Esophagus muscularis mucosa (tissue), 4 donors: ENCODE measurements around the gene CNR2. TPM values are rescaled to one million over a fixed set of nuclear protein-coding genes. Genes with fewer than 3 reads are reported as not detected.

Experiments
- DNase-seq: peaks from one replicate; pipeline ENCODE4 v3.0.0-alpha.2; 2017; ENCODE audit errors: extremely low spot score
- H3K27ac ChIP-seq, 4 donors: fragments of 200-600 bp; sonication (generic); replicated peaks in 1 of 4; 1 replicate in 3 of 4; 2 replicates in 1 of 4; pipeline ENCODE4 v1.5.1; 2016 to 2019; ENCODE audit warnings: mild to moderate bottlenecking in 1 of 4
- H3K27me3 ChIP-seq, 4 donors: fragments of 200-600 bp; sonication (generic); one replicate each; pipeline versions ENCODE4 v1.5.1 to v1.6.0; 2016 to 2019
- H3K36me3 ChIP-seq, 4 donors: fragments of 200-600 bp; sonication (generic); one replicate each; pipeline ENCODE4 v1.5.1; 2016 to 2019
- H3K4me1 ChIP-seq, 4 donors: fragments of 200-600 bp; sonication (generic); one replicate each; pipeline ENCODE4 v1.5.1; 2016 to 2019
- H3K4me3 ChIP-seq, 4 donors: fragments of 200-600 bp; sonication (generic); 1 replicate in 2 of 4; 2 replicates in 2 of 4; pipeline ENCODE4 v1.5.1; 2016 to 2019; ENCODE audit warnings: mild to moderate bottlenecking in 4 of 4, moderate library complexity in 1 of 4
- H3K9me3 ChIP-seq, 4 donors: fragments of 200-600 bp; sonication (generic); 1 replicate in 3 of 4; 2 replicates in 1 of 4; pipeline ENCODE4 v1.5.1; 2016 to 2019
- EP300 ChIP-seq: sonication (generic); formaldehyde crosslinking; IDR thresholded peaks from one replicate; pipeline ENCODE4 v1.6.1; 2017; ENCODE audit warnings: antibody characterized with exemption
- POLR2A ChIP-seq: fragments of 450-650 bp; IDR thresholded peaks from one replicate; pipeline ENCODE4 v1.6.1; 2017; ENCODE audit warnings: antibody characterized with exemption, moderate library complexity, mild to moderate bottlenecking, low read depth
- POLR2AphosphoS5 ChIP-seq, 2 donors: sonication (generic); formaldehyde crosslinking; IDR thresholded peaks; one replicate each; pipeline ENCODE4 v1.6.1; 2017; ENCODE audit warnings: antibody characterized with exemption in 2 of 2
- WGBS: methylation state at CpG from one replicate; pipeline ENCODE4 v1.1.5; 2018; 5-methylcytosine and 5-hydroxymethylcytosine counted together
- intact Hi-C: fragments of 100-400 bp; cut with DNase I; formaldehyde crosslinking; loops from one replicate; pipeline ENCODE4 v1.15.1; 2023
- total RNA-seq, 4 donors: library from RNA; depleted of rRNA; stranded (reverse); fragments of >200 nt; gene quantifications; one replicate each; pipeline versions ENCODE4 v1.1.0 to v1.2.1, GENCODE V29; 2016
- TF ChIP-seq, protein P1 (sequence below), 3 experiments: fragments of 200-600 bp in 2 of 3; fragments of 450-650 bp in 1 of 3; sonication (generic) in 2 of 3; IDR thresholded peaks; one replicate each; pipeline ENCODE4 v1.5.1; 2017 to 2019; ENCODE audit warnings: antibody characterized with exemption in 3 of 3, mild to moderate bottlenecking in 2 of 3, moderate library complexity in 1 of 3

The CNR2 gene
- total RNA-seq, 4 donors from 2014 or later: 0.17 TPM; not detected in 3

DNA sequence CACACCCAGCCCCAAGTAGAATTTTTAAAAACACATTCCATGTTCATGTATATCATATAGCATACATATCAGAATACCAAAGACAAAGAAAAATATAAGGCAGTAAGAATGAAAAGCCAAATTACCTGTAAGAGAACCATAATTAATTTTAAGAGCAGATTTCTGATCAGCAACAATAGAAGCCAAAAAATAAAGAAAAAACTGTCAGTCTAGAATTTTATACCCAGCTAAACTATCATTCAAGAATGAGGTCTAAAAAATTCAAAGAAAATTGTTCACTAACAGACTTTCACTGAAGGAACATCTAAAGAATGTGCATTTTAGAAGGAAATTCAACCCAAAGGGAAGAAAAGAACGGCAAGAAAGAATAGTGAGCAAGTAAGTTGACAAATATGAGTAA, 34.5 kb downstream of the CNR2 start:
- intact Hi-C loops: no loop called here
- Histone ChIP-seq H3K27me3 (peaks cover 0 to 21% (median 0%) of the 10 kb centered on the region in 4 donors), H3K4me1 (no peaks in the 10 kb centered on the region), H3K4me3 (no peak overlapping the region), H3K36me3 (no peaks in the 10 kb centered on the region), H3K9me3 (peaks cover 0 to 28% (median 25%) of the 10 kb centered on the region in 4 donors), H3K27ac (no peak overlapping the region)
- WGBS: 91% methylated on average over 1 of the region's 1 CpG
- TF ChIP-seq POLR2A (no peak), POLR2AphosphoS5 (IDR thresholded peaks at IDR 0.05) (no peak), EP300 (no peak)
- TF ChIP-seq, protein P1, sequence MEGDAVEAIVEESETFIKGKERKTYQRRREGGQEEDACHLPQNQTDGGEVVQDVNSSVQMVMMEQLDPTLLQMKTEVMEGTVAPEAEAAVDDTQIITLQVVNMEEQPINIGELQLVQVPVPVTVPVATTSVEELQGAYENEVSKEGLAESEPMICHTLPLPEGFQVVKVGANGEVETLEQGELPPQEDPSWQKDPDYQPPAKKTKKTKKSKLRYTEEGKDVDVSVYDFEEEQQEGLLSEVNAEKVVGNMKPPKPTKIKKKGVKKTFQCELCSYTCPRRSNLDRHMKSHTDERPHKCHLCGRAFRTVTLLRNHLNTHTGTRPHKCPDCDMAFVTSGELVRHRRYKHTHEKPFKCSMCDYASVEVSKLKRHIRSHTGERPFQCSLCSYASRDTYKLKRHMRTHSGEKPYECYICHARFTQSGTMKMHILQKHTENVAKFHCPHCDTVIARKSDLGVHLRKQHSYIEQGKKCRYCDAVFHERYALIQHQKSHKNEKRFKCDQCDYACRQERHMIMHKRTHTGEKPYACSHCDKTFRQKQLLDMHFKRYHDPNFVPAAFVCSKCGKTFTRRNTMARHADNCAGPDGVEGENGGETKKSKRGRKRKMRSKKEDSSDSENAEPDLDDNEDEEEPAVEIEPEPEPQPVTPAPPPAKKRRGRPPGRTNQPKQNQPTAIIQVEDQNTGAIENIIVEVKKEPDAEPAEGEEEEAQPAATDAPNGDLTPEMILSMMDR (IDR thresholded peaks at IDR 0.05): no peak
- DNase-seq: no peak

DNA sequence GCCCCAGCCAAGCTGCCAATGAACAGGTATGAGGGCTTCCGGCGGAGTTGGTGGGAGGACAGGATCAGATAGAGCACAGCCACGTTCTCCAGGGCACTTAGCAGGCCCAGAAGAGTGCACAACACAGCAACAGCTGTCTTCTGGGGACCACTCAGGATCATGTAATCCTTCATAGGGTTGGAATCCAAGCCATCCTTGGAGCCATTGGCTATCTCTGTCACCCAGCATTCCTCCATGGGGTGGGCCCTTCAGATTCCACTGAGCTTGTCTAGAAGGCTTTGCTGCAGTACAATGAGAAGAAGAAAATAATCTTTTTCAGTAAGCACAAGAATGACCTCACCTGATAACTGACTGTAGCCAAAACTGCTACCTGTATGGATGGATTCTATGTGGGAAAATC, 37.8 kb downstream of the CNR2 start:
- intact Hi-C loops: no loop called here
- Histone ChIP-seq H3K27me3 (peaks cover 0 to 21% (median 0%) of the 10 kb centered on the region in 4 donors), H3K9me3 (peaks cover 0 to 28% (median 25%) of the 10 kb centered on the region in 4 donors), H3K36me3 (no peaks in the 10 kb centered on the region), H3K27ac (no peak overlapping the region), H3K4me1 (no peaks in the 10 kb centered on the region), H3K4me3 (no peak overlapping the region)
- 96% methylated on average over 3 of the region's 3 CpGs for WGBS
- no peak for DNase-seq
- TF ChIP-seq POLR2A (no peak), EP300 (no peak), POLR2AphosphoS5 (IDR thresholded peaks at IDR 0.05) (no peak)
- TF ChIP-seq, protein P1 (IDR thresholded peaks at IDR 0.05): no peak

DNA sequence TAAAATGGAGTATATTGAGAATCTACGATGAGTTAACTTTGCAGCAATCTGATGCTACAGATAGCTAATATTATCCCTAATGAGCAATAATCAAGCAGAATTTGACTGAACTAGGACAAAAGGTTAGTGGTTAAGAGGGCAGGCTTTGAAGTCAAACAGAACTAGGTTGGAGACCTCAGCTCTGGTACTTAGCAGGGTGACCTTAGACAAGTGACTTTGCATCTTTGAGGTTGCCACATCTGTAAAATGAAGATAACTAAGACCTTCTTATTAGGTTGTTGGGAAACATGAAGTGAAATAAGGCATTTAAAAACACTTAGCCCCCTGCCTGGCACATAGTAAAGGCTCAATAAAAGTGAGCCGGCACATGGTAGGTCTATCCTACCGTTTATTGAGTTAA, 40.7 kb downstream of the CNR2 start:
- Histone ChIP-seq H3K4me3 (no peak overlapping the region), H3K4me1 (peaks cover 3 to 14% (median 11%) of the 10 kb centered on the region in 4 donors), H3K9me3 (peaks cover 0 to 3% (median 1%) of the 10 kb centered on the region in 4 donors), H3K27ac (no peak overlapping the region), H3K27me3 (peaks cover 0 to 21% (median 0%) of the 10 kb centered on the region in 4 donors), H3K36me3 (no peaks in the 10 kb centered on the region)
- no peak for DNase-seq
- intact Hi-C loops: no loop called here
- WGBS: 97% methylated on average over 3 of the region's 3 CpGs
- TF ChIP-seq POLR2AphosphoS5 (IDR thresholded peaks at IDR 0.05): no peak

DNA sequence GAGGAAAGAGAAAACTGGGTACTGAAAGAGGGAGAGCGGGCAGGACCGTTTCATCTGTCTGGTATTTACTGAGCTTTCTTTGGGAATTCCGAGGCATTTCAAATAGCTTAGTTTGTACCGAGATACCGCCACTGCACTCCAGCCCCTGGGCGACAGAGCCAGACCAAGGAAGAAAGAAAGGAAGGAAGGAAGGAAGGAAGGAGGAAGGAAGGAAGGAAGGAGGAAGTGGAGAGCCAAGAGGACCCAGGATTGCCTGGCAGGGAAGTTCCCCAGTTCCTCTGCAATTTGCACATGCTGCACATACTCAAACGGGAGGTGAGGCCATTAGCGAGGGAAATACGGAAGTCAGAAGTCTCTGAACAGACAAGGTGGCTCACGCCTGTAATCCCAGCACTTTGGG, 44.1 kb downstream of the CNR2 start:
- Histone ChIP-seq H3K27ac (peak overlapping the region; percentile 57 to 82 (median 77)), H3K9me3 (no peaks in the 10 kb centered on the region), H3K27me3 (peaks cover 0 to 2% (median 0%) of the 10 kb centered on the region in 4 donors), H3K4me1 (peaks cover 17 to 34% (median 22%) of the 10 kb centered on the region in 4 donors), H3K36me3 (peaks cover 0 to 14% (median 11%) of the 10 kb centered on the region in 4 donors), H3K4me3 (peak overlapping the region; percentile 72 to 92 (median 86))
- intact Hi-C loops: loop anchor here (5.0 kb wide), 3 partner anchors 57 to 158 kb away; partner anchors contain the start of gene PITHD1
- no peak for DNase-seq
- 59% methylated on average over 10 of the region's 10 CpGs for WGBS
- no peak for TF ChIP-seq EP300
- TF ChIP-seq POLR2A: no peak
- TF ChIP-seq, protein P1 (IDR thresholded peaks at IDR 0.05): no peak
- no peak for TF ChIP-seq POLR2AphosphoS5 (IDR thresholded peaks at IDR 0.05)

DNA sequence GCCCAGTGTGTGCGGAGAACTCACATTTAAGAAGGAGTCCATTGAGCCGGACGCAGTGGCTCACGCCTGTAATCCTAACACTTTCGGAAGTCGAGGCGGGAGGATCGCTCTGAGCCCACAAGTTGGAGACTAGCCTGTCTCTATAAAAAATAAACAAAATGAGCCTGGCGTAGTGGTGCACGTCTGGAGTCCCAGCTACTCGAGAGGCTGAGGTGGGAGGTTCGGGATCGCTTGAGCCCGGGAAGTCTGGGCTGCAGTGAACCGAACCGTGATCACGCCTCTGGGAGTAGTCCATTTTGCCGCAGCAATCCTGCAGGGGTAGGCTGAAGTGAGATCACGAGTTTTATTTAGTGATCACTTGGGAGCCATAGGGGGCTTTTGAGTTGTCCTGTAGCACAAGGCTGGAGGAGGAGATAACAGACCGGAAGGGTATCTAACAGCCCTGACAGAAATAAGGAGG, 44.6 kb downstream of the CNR2 start:
- H3K9me3 ChIP-seq: no peaks in the 10 kb centered on the region
- H3K27me3 ChIP-seq: no peaks in the 10 kb centered on the region
- intact Hi-C loops: loop anchor here (5.0 kb wide), 3 partner anchors 56 to 159 kb away; partner anchors contain the start of gene PITHD1
- 18% methylated on average over 13 of the region's 20 CpGs for WGBS
- peak overlapping the region; percentile 72 to 92 (median 86) for H3K4me3 ChIP-seq
- DNase-seq: no peak
- peak overlapping the region; percentile 57 to 82 (median 77) for H3K27ac ChIP-seq
- no peak for TF ChIP-seq EP300
- TF ChIP-seq, protein P1 (IDR thresholded peaks at IDR 0.05): peak in 1 of 3 experiments; percentile 3
- peaks cover 0 to 18% (median 12%) of the 10 kb centered on the region in 4 donors for H3K36me3 ChIP-seq
- peaks cover 17 to 34% (median 22%) of the 10 kb centered on the region in 4 donors for H3K4me1 ChIP-seq
